Activated B cell treated with CpG ODN at 0.5 μM for 24 hours (primary cell): ENCODE results near the gene NOS1AP. TPM values are rescaled to one million over a fixed set of nuclear protein-coding genes. Genes with fewer than 3 reads are reported as not detected.

Experiments
- ATAC-seq: fragments of 200-7000 bp; cut with Tn5 transposase; one replicate; pipeline ENCODE4 v1.10.0; 2021; ENCODE audit warnings: low read depth, mild to moderate bottlenecking, moderate library complexity
- CTCF ChIA-PET: fragments of 350-600 bp; sonication (Branson Sonifier 250); formaldehyde crosslinking; loops from one replicate; lab custom pipeline; 2021; ENCODE audit warnings: antibody characterized with exemption; lab: Charles Lee
- POLR2A ChIA-PET: fragments of 350-600 bp; sonication (Branson Sonifier 250); formaldehyde crosslinking; loops from one replicate; lab custom pipeline; 2021; ENCODE audit warnings: antibody characterized with exemption; lab: Charles Lee
- DNase-seq: peaks from one replicate; pipeline ENCODE4 v3.0.0; 2022
- H3K27ac Mint-ChIP-seq: one replicate; pipeline ENCODE4 v1.8.0; 2020; ENCODE audit warnings: mixed read lengths
- H3K27me3 Mint-ChIP-seq: one replicate; pipeline ENCODE4 v1.8.0; 2021; ENCODE audit warnings: mixed read lengths
- H3K36me3 Mint-ChIP-seq: one replicate; pipeline ENCODE4 v1.8.0; 2021; ENCODE audit warnings: low read depth, mixed read lengths
- H3K4me1 Mint-ChIP-seq: one replicate; pipeline ENCODE4 v1.8.0; 2021; ENCODE audit warnings: mixed read lengths
- H3K4me3 Mint-ChIP-seq: one replicate; pipeline ENCODE4 v1.8.0; 2020; ENCODE audit warnings: mild to moderate bottlenecking, mixed read lengths
- H3K9me3 Mint-ChIP-seq: one replicate; pipeline ENCODE4 v1.8.0; 2020; ENCODE audit warnings: mixed read lengths
- intact Hi-C: fragments of 100-400 bp; cut with micrococcal nuclease; formaldehyde crosslinking; loops from one replicate; pipeline ENCODE4 v1.15.1; 2024
- total RNA-seq: library from RNA; stranded (reverse); gene quantifications from 2 replicates; pipeline ENCODE4 v1.2.3, GENCODE V29; 2022
- TF ChIP-seq, protein P1 (sequence below): fragments of 200-600 bp; IDR thresholded peaks from one replicate; pipeline ENCODE4 v1.8.0; 2022; ENCODE audit warnings: antibody characterized with exemption, mild to moderate bottlenecking

Gene NOS1AP
- total RNA-seq, 1 donor from 2014 or later, result not detected

DNA sequence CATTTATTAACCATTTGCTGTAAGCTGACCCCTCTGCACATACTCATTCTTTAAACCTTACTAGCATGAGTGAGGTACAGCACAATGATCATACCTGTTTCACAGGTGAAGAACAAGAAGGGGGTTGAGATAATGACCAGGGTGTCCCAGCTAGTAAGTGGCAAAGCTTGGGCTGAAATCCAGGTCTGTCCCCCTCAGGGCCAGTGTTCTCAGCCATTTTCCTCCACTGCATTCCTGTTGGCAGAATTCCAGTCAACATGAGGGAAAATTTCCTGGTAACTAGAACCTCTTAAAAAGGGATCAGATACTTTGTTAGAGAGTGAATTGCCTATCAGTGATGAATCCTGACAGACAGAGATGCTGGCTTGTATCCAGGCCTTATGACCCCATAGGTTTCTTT, 259.0 kb downstream of the NOS1AP start:
- ATAC-seq, result no peak
- CTCF ChIA-PET, result no interaction called here
- H3K4me1 Mint-ChIP-seq, result no peaks in the 10 kb centered on the region

DNA sequence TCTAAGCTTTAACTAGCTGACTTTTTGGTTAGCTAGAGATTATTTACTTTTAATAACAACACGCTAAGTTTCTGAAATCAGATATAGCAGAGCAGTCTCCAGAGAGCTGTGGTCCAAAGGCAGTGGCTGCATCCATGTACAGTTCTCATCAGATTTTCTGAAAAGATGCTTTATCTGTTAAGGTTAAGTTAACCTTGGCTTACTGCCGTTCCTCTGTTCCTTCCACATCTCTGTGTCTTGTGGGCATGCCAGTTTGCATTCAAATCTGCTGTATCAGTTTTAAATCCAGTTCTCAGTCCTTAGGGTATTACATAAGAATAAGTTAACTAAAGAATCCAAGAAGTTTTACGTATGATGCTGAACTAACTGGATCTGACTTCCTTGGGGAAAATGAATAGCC, 260.3 kb downstream of the NOS1AP start:
- Mint-ChIP-seq H3K4me1 (no peaks in the 10 kb centered on the region), H3K4me3 (no peak overlapping the region), H3K27ac (no peak overlapping the region), H3K9me3 (no peaks in the 10 kb centered on the region), H3K36me3 (no peaks in the 10 kb centered on the region), H3K27me3 (peaks cover 3% of the 10 kb centered on the region)
- DNase-seq (no peak), ATAC-seq (no peak)
- intact Hi-C loops, result no loop called here
- TF ChIP-seq, protein P1, sequence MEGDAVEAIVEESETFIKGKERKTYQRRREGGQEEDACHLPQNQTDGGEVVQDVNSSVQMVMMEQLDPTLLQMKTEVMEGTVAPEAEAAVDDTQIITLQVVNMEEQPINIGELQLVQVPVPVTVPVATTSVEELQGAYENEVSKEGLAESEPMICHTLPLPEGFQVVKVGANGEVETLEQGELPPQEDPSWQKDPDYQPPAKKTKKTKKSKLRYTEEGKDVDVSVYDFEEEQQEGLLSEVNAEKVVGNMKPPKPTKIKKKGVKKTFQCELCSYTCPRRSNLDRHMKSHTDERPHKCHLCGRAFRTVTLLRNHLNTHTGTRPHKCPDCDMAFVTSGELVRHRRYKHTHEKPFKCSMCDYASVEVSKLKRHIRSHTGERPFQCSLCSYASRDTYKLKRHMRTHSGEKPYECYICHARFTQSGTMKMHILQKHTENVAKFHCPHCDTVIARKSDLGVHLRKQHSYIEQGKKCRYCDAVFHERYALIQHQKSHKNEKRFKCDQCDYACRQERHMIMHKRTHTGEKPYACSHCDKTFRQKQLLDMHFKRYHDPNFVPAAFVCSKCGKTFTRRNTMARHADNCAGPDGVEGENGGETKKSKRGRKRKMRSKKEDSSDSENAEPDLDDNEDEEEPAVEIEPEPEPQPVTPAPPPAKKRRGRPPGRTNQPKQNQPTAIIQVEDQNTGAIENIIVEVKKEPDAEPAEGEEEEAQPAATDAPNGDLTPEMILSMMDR, result no peak
- POLR2A ChIA-PET, result no interaction called here
- CTCF ChIA-PET, result no interaction called here

More for the DNA sequence above, 259.0 kb downstream of the NOS1AP start:
- Mint-ChIP-seq H3K36me3 (no peaks in the 10 kb centered on the region), H3K27me3 (peaks cover 5% of the 10 kb centered on the region), H3K27ac (no peak overlapping the region), H3K9me3 (no peaks in the 10 kb centered on the region), H3K4me3 (no peak overlapping the region)
- TF ChIP-seq, protein P1, result no peak
- POLR2A ChIA-PET, result no interaction called here
- intact Hi-C loops, result no loop called here
- DNase-seq, result no peak

DNA sequence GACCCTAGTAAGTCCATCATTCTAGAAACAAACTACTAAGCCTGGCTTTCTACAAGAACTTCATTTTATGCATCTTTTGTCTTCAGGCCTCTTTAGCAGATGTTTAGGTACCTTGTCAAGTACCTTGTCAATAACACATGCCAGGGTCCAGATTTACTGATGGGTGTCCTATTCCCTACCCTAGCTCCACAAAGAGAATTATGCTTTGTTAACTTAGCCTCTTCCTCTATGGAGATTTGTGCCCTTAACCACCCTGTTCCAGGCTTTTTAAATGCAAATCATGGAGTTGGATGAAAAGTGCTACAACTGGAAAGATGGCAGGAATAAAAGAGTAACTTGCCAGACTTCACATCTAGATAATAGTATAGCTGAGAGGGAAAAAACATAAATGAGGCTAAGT, 264.5 kb downstream of the NOS1AP start:
- TF ChIP-seq, protein P1, result no peak
- no peak overlapping the region for H3K27ac Mint-ChIP-seq
- CTCF ChIA-PET, result no interaction called here
- H3K4me1 Mint-ChIP-seq, result no peaks in the 10 kb centered on the region
- H3K4me3 Mint-ChIP-seq, result no peak overlapping the region
- H3K9me3 Mint-ChIP-seq, result no peaks in the 10 kb centered on the region
- DNase-seq, result no peak
- POLR2A ChIA-PET, result no interaction called here
- intact Hi-C loops, result no loop called here
- no peaks in the 10 kb centered on the region for H3K36me3 Mint-ChIP-seq
- no peak for ATAC-seq
- H3K27me3 Mint-ChIP-seq, result peaks cover 15% of the 10 kb centered on the region

DNA sequence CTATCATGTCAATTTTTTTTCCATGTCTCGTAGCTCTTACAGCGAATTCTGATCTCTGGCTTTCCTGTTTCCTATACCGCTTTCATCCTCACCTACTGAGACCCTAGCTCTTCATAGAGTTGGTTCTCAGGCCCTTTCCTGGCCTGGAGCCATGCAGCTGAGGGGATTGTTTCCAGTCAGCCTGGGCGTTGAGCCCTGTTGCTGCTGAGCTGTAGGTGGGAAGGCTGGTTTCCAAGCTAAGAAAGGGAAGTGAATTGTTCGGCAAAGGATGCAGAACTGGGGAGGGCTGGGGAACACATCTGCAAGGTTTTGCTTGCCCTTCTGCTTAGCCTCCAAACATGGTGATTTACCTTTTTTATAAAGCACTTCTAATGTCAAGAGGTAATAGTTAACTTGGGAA, 265.6 kb downstream of the NOS1AP start:
- intact Hi-C loops, result no loop called here
- H3K27me3 Mint-ChIP-seq, result peaks cover 21% of the 10 kb centered on the region
- ATAC-seq, result no peak
- no peak overlapping the region for H3K4me3 Mint-ChIP-seq
- DNase-seq, result no peak
- CTCF ChIA-PET, result no interaction called here
- no peak overlapping the region for H3K27ac Mint-ChIP-seq
- TF ChIP-seq, protein P1, result no peak
- no peaks in the 10 kb centered on the region for H3K36me3 Mint-ChIP-seq
- H3K4me1 Mint-ChIP-seq, result no peaks in the 10 kb centered on the region
- no peaks in the 10 kb centered on the region for H3K9me3 Mint-ChIP-seq
- POLR2A ChIA-PET, result no interaction called here

DNA sequence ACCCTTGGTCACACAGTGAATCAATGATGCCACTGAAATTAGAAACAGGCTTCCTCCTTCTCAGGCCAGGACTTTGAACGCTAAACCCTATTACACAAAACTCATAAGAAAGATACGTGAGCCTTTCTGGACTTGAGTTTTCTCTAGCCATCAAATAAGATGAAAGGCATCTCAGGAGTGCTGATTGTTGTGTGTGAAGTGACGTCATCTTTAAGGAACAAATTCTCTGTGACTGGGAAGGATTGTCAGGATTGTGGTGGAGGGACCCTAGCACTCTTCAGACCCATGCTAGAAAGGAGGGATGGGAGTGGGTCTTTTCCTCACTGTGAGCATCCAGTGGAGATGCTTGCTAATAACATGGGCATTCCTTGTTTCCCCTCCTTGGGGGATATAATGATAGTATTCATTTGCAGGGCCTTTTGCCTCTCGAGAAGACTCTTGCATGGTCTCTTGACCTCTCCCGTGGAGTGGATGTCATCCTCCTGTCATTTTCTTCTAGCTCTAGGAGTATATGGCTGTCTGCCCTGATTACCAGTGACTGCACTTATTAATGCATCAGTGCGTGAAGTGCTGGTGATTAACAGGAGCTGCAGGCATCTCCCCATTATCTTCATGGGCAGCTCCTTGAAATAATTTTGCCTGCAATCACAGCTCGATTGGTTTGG, 267.3 kb downstream of the NOS1AP start:
- no peak overlapping the region for H3K27ac Mint-ChIP-seq
- DNase-seq (no peak), ATAC-seq (no peak)
- H3K36me3 Mint-ChIP-seq, result no peaks in the 10 kb centered on the region
- POLR2A ChIA-PET, result no interaction called here
- intact Hi-C loops, result no loop called here
- no peaks in the 10 kb centered on the region for H3K9me3 Mint-ChIP-seq
- TF ChIP-seq, protein P1, result no peak
- no peaks in the 10 kb centered on the region for H3K4me1 Mint-ChIP-seq
- CTCF ChIA-PET, result no interaction called here
- no peak overlapping the region for H3K4me3 Mint-ChIP-seq
- H3K27me3 Mint-ChIP-seq, result peaks cover 21% of the 10 kb centered on the region
